ENCODE data around the gene OSER1. TPM values are rescaled to one million over a fixed set of nuclear protein-coding genes. Genes with fewer than 3 reads are reported as not detected.

OSER1 gene
- polyA plus RNA-seq, 1 donor: 43.4 TPM

GRCh38 chr20:44180814-44181213 is 29.8 kb downstream of the OSER1 start:
- Histone ChIP-seq H3K27ac (ENCODE audit: low read length) (peak overlapping the region; percentile 71), H3K36me3 (ENCODE audit: control insufficient read depth, insufficient read depth, low read length) (no peaks in the 10 kb centered on the region), H3K4me3 (ENCODE audit: low read length) (no peak overlapping the region), H3K27me3 (ENCODE audit: control insufficient read depth, insufficient read depth, low read length) (no peaks in the 10 kb centered on the region), H3K4me1 (ENCODE audit: control insufficient read depth, insufficient read depth, low read length) (peaks cover 31% of the 10 kb centered on the region), H3K9me3 (ENCODE audit: control insufficient read depth, low read depth, low read length) (no peaks in the 10 kb centered on the region)
- no CpG with 5 or more reads among the region's 9 CpGs for WGBS (ENCODE audit: insufficient coverage, low lambda C conversion rate)
- DNase-seq: peak; percentile 83 to 93

DNA sequence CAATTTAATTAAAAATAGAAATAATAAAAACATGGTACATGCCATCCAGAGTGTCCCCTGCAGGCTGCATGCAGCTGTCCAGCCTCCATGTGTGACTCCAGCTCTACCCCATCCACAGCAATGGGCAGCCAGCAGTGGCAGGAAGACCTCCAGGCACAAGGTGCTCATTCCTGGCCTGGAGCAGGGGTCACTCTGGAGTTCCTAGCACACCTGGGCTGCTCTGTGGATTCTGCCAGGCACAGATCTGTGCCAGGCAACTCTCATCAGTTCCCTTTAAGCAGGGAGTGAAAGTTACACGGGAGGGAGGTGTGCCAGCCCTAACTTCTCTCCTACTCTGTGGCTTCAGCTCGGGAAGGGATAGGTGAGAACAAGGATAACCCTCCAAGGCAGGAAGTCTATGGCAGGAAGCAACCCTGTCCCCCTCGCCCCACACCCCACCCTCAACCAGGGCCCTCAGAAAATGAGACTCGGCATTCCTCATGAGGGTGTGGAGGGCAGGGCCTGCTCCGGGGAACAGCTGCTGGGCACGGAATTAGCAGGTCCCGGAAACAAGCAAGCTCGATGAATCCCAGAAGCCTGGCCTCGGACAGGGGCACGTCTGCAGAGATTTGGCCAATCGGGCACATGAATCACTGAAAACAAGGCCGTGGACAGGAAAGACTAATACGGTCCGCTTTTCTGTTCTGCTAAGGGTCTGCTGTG is 33.6 kb downstream of the OSER1 start:
- H3K36me3 ChIP-seq (ENCODE audit: control insufficient read depth, insufficient read depth, low read length): no peaks in the 10 kb centered on the region
- no peaks in the 10 kb centered on the region for H3K9me3 ChIP-seq (ENCODE audit: control insufficient read depth, low read depth, low read length)
- peaks cover 31% of the 10 kb centered on the region for H3K4me1 ChIP-seq (ENCODE audit: control insufficient read depth, insufficient read depth, low read length)
- no CpG with 5 or more reads among the region's 14 CpGs for WGBS (ENCODE audit: insufficient coverage, low lambda C conversion rate)
- H3K4me3 ChIP-seq (ENCODE audit: low read length): no peak overlapping the region
- peak overlapping the region; percentile 27 for H3K27ac ChIP-seq (ENCODE audit: low read length)
- no peaks in the 10 kb centered on the region for H3K27me3 ChIP-seq (ENCODE audit: control insufficient read depth, insufficient read depth, low read length)
- peak; percentile 50 to 73 for DNase-seq

GRCh38 chr20:44174996-44175765 is 35.4 kb downstream of the OSER1 start:
- H3K4me3 ChIP-seq (ENCODE audit: low read length): no peak overlapping the region
- peaks cover 15% of the 10 kb centered on the region for H3K4me1 ChIP-seq (ENCODE audit: control insufficient read depth, insufficient read depth, low read length)
- 91% methylated on average over 5 of the region's 13 CpGs for WGBS (ENCODE audit: insufficient coverage, low lambda C conversion rate)
- no peaks in the 10 kb centered on the region for H3K36me3 ChIP-seq (ENCODE audit: control insufficient read depth, insufficient read depth, low read length)
- no peak overlapping the region for H3K27ac ChIP-seq (ENCODE audit: low read length)
- H3K9me3 ChIP-seq (ENCODE audit: control insufficient read depth, low read depth, low read length): no peaks in the 10 kb centered on the region
- no peak for DNase-seq
- H3K27me3 ChIP-seq (ENCODE audit: control insufficient read depth, insufficient read depth, low read length): no peaks in the 10 kb centered on the region

- no peak for DNase-seq
- Histone ChIP-seq H3K4me1 (ENCODE audit: control insufficient read depth, insufficient read depth, low read length) (peaks cover 10% of the 10 kb centered on the region), H3K36me3 (ENCODE audit: control insufficient read depth, insufficient read depth, low read length) (no peaks in the 10 kb centered on the region), H3K27me3 (ENCODE audit: control insufficient read depth, insufficient read depth, low read length) (no peaks in the 10 kb centered on the region), H3K4me3 (ENCODE audit: low read length) (no peak overlapping the region), H3K9me3 (ENCODE audit: control insufficient read depth, low read depth, low read length) (no peaks in the 10 kb centered on the region), H3K27ac (ENCODE audit: low read length) (no peak overlapping the region)
- no CpG with 5 or more reads among the region's 8 CpGs for WGBS (ENCODE audit: insufficient coverage, low lambda C conversion rate)
Observed at GRCh38 chr20:44173846-44174245, 36.7 kb downstream of the OSER1 start.

DNA sequence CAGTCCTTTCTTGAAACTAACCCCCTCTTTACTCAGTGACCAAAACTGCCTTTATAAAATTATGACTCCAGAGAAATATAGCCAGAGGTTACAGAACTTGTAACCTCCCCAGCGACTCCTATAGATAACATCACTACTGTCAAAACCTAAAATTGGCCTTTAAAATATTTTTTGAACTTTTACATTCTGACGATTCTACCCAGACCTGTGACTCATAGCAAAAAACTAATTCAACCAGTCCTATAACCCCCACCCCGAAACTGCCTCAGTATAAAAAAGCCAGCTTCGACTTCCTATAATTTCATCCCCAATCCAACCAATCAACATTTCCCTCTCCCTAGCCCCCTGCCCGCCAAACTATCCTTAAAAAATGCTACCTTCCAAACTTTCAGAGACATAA is 37.5 kb downstream of the OSER1 start:
- 93% methylated on average over 2 of the region's 5 CpGs for WGBS (ENCODE audit: insufficient coverage, low lambda C conversion rate)
- Histone ChIP-seq H3K27me3 (ENCODE audit: control insufficient read depth, insufficient read depth, low read length) (no peaks in the 10 kb centered on the region), H3K9me3 (ENCODE audit: control insufficient read depth, low read depth, low read length) (no peaks in the 10 kb centered on the region), H3K27ac (ENCODE audit: low read length) (no peak overlapping the region), H3K4me3 (ENCODE audit: low read length) (no peak overlapping the region), H3K4me1 (ENCODE audit: control insufficient read depth, insufficient read depth, low read length) (peaks cover 10% of the 10 kb centered on the region), H3K36me3 (ENCODE audit: control insufficient read depth, insufficient read depth, low read length) (no peaks in the 10 kb centered on the region)
- DNase-seq: no peak

- Histone ChIP-seq H3K27ac (ENCODE audit: low read length) (no peak overlapping the region), H3K4me3 (ENCODE audit: low read length) (no peak overlapping the region), H3K36me3 (ENCODE audit: control insufficient read depth, insufficient read depth, low read length) (no peaks in the 10 kb centered on the region), H3K4me1 (ENCODE audit: control insufficient read depth, insufficient read depth, low read length) (peaks cover 7% of the 10 kb centered on the region), H3K27me3 (ENCODE audit: control insufficient read depth, insufficient read depth, low read length) (no peaks in the 10 kb centered on the region), H3K9me3 (ENCODE audit: control insufficient read depth, low read depth, low read length) (no peaks in the 10 kb centered on the region)
- no peak for DNase-seq
- 100% methylated on average over 1 of the region's 2 CpGs for WGBS (ENCODE audit: insufficient coverage, low lambda C conversion rate)
Observed at GRCh38 chr20:44172572-44172950, 38.0 kb downstream of the OSER1 start.

- H3K4me1 ChIP-seq (ENCODE audit: control insufficient read depth, insufficient read depth, low read length): peaks cover under 1% of the 10 kb centered on the region
Observed at GRCh38 chr20:44171775-44172571, 38.6 kb downstream of the OSER1 start.

GRCh38 chr20:44170816-44171410 is 39.7 kb downstream of the OSER1 start:
- Histone ChIP-seq H3K4me3 (ENCODE audit: low read length) (no peak overlapping the region), H3K36me3 (ENCODE audit: control insufficient read depth, insufficient read depth, low read length) (no peaks in the 10 kb centered on the region), H3K9me3 (ENCODE audit: control insufficient read depth, low read depth, low read length) (no peaks in the 10 kb centered on the region), H3K27ac (ENCODE audit: low read length) (no peak overlapping the region), H3K4me1 (ENCODE audit: control insufficient read depth, insufficient read depth, low read length) (no peaks in the 10 kb centered on the region), H3K27me3 (ENCODE audit: control insufficient read depth, insufficient read depth, low read length) (no peaks in the 10 kb centered on the region)
- WGBS (ENCODE audit: insufficient coverage, low lambda C conversion rate): no CpG with 5 or more reads among the region's 7 CpGs
- DNase-seq: no peak

More at GRCh38 chr20:44171775-44172571, 38.6 kb downstream of the OSER1 start:
- no peaks in the 10 kb centered on the region for H3K9me3 ChIP-seq (ENCODE audit: control insufficient read depth, low read depth, low read length)
- H3K27me3 ChIP-seq (ENCODE audit: control insufficient read depth, insufficient read depth, low read length): no peaks in the 10 kb centered on the region
- 92% methylated on average over 2 of the region's 6 CpGs for WGBS (ENCODE audit: insufficient coverage, low lambda C conversion rate)
- no peak overlapping the region for H3K27ac ChIP-seq (ENCODE audit: low read length)
- no peak for DNase-seq
- no peaks in the 10 kb centered on the region for H3K36me3 ChIP-seq (ENCODE audit: control insufficient read depth, insufficient read depth, low read length)
- no peak overlapping the region for H3K4me3 ChIP-seq (ENCODE audit: low read length)

DNA sequence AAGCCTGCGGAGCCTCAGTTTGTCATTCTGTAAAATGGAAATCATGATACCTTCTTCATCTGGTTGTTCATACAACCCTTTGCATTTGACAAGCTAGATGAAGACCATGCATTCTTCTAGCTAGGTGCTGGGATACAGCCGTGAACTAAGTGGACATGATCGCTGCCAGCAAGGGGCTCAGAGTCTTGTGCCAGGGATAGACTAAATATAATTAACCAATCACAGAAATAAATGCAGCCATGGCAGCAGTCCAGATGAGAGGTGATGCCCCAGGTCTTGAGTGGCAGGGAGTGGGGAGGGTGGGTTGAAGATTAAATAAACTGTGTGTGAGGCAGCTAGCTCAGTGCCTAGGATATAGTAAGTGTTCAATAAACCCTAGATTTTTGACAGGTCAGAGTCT is 42.8 kb downstream of the OSER1 start:
- H3K4me1 ChIP-seq (ENCODE audit: control insufficient read depth, insufficient read depth, low read length): no peaks in the 10 kb centered on the region
- WGBS (ENCODE audit: insufficient coverage, low lambda C conversion rate): 88% methylated on average over 3 of the region's 3 CpGs
- H3K4me3 ChIP-seq (ENCODE audit: low read length): no peak overlapping the region
- no peaks in the 10 kb centered on the region for H3K27me3 ChIP-seq (ENCODE audit: control insufficient read depth, insufficient read depth, low read length)
- no peak overlapping the region for H3K27ac ChIP-seq (ENCODE audit: low read length)
- no peaks in the 10 kb centered on the region for H3K9me3 ChIP-seq (ENCODE audit: control insufficient read depth, low read depth, low read length)
- no peaks in the 10 kb centered on the region for H3K36me3 ChIP-seq (ENCODE audit: control insufficient read depth, insufficient read depth, low read length)
- no peak for DNase-seq

DNA sequence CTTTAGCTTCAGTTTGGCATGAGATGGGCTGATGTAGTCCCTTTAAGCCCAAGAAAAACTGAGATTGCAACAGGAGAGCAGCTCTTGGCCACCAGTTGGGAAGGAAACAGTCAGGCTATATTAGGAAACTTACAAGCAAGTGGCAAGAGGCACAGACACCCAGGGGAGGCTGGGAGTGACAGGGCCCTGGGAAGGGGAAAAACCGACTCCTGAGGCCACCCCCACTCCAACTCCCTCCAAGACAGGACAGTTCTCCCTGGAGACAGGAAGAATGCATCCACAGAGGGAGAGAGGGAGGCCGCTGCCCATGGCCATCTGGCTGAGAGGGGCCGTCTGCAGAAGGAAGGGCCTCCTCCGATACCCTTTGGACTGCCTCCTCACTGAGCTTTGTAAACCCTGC is 44.1 kb downstream of the OSER1 start:
- H3K27ac ChIP-seq (ENCODE audit: low read length): peak overlapping the region; percentile 36
- no peaks in the 10 kb centered on the region for H3K4me1 ChIP-seq (ENCODE audit: control insufficient read depth, insufficient read depth, low read length)
- H3K4me3 ChIP-seq (ENCODE audit: low read length): no peak overlapping the region
- no peaks in the 10 kb centered on the region for H3K36me3 ChIP-seq (ENCODE audit: control insufficient read depth, insufficient read depth, low read length)
- H3K27me3 ChIP-seq (ENCODE audit: control insufficient read depth, insufficient read depth, low read length): no peaks in the 10 kb centered on the region
- WGBS (ENCODE audit: insufficient coverage, low lambda C conversion rate): no CpG with 5 or more reads among the region's 4 CpGs
- no peak for DNase-seq
- no peaks in the 10 kb centered on the region for H3K9me3 ChIP-seq (ENCODE audit: control insufficient read depth, low read depth, low read length)

Measured in large intestine (tissue), 3 donors.